GM21447 (cell line): Measurements from ENCODE around the gene ATP8A2.
"Not testable (repeated sequence)": the region's sequence is repeated elsewhere in the genome, so short reads cannot be mapped to it uniquely, and the experiment has no call there.

Experiments used
- ATAC-seq: cut with Tn5 transposase; IDR thresholded peaks from one replicate; pipeline ENCODE4 v1.9.1; 2021; ENCODE audit not compliant: unreplicated experiment

The ATP8A2 gene

DNA sequence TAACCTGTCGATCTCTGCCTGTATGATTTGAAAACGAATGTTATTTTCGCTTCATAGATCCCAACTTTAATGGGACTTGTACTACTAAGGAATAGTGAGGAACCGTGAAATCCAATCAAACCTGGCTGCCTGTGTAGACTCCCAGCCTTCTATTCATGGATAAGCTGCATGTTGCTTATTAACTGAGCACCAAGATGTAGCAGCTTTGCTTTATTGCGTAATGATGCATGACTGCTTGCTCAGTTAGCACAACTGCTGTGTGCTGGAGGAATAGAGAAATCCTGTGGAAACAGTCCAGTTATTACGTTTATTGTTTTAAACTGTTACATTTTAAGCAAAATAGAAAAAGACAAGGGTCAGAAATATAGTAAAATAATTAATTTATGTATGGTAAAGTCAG lies 571.9 kb downstream of the ATP8A2 start:
- ATAC-seq, result no peak

DNA sequence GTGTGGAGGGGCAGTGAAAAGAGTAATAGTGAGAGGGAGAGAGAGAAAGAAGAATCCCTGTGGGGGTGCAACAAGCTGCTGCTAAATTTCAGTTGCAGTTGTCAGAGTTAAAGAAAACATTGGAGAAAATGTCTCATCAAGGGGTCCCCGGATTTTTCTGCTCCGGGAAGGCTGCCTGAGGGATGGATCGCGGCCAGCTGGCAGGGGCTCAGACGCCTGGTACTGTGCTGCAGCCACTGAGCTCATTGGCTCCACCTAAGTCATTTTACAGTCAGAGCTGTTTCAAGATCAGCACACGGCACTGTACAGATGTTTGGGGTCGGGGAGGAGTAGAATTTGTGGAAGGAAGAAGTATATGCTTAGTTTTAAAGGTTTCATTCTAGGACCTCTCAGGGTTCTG lies 573.8 kb downstream of the ATP8A2 start:
- no peak for ATAC-seq

DNA sequence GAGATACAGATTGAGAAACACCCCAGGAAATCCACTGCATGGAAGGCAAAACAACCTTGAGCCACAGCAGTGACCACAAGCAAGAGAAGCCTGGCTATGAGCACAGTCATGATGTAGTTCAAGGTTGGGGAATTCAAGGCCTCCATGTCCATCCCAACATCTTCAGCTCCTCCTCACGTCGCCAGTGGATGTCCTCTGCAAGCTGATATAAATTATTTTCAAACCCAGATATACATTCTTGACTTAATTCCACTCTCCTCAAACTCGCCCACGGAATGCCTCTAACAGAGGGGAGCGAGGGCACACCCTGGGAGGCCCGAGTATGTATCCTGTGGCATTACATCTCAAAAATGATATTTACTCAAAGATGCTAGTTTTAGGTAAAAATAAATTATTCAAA lies 574.5 kb downstream of the ATP8A2 start:
- no peak for ATAC-seq

DNA sequence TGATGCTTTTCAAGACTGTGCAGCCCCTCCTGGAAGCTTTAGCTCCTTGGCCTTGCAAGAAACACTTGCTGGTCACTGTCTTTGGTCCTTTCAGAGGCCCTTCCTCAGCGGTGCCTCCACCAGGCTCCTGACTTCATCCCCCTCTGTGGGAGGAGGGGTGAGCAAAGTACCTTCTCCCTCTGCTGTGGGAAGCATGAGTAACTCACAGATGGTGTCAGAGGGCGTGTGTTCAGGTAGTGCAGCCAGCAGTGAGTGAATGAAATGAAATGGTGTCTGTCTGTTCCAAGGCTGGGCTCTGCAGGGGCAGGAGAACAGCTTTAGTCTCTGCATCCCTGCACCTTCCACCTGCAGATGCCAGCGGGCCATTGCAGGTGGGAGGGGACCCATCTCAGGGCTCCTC lies 577.1 kb downstream of the ATP8A2 start:
- ATAC-seq, result no peak

DNA sequence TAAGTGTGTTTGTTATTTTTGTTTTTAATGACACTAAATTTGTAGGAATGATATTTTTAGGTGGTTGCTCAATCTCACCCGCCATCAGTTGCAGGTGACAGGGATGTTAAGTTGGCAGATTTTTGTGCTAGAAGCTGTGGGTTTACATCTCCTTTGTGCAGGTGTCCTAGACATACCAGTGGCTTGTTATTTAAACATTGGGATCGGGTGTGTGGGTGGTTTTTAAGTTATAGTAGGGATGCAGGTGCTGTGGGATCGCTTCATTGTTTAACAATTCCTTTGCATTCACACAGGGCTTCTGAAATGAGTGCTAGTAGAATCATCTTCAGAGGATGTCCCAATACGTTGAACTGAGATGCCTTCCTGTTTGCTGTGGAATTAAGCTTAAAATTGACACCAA lies 580.1 kb downstream of the ATP8A2 start:
- ATAC-seq, result no peak

DNA sequence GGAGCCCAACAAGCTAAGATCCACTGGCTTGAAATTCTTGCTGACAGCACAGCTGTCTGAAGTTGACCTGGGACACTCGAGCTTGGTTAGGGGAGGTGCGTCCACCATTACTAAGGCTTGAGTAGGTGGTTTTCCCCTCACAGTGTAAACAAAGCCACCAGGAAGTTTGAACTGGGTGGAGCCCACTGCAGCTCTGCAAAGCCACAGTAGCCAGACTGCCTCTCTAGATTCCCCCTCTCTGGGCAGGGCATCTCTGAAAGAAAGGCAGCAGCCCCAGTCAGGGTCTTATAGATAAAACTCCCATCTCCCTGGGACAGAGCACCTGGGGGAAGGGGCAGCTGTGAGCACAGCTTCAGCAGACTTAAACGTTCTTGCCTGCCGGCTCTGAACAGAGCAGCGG lies 582.3 kb downstream of the ATP8A2 start:
- ATAC-seq, result not testable (repeated sequence)

DNA sequence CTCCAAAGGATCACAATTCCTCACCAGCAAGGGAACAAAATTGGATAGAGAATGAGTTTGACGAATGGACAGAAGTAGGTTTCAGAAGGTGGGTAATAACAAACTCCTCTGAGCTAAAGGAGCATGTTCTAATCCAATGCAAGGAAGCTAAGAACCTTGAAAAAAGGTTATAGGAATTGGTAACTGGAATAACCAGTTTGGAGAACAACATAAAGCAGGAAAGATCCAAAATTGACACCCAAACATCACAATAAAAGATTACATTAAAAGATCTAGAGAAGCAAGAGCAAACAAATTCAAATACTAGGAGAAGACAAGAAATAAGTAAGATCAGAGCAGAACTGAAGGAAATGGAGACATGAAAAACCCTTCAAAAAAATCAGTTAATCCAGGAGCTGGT lies 583.2 kb downstream of the ATP8A2 start:
- ATAC-seq, result not testable (repeated sequence)

DNA sequence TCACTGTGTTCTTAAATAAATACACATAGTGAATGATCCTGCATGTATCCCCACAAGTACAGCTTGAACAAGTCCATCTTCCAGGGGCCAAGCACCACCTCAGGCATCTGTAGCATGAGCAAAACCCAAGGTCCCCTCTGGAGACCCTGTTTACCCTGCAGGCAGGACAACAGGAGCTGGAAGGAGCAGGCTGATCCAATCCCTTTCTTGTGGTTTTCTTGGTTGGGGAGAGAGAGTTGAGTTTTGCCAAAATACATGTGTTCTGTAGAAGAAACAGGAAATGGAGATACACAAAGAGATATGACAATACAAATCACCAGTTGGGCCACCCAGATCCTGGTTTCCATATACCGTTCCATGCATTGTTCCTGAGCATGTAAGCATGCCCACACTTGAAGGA lies 587.2 kb downstream of the ATP8A2 start:
- ATAC-seq, result no peak

DNA sequence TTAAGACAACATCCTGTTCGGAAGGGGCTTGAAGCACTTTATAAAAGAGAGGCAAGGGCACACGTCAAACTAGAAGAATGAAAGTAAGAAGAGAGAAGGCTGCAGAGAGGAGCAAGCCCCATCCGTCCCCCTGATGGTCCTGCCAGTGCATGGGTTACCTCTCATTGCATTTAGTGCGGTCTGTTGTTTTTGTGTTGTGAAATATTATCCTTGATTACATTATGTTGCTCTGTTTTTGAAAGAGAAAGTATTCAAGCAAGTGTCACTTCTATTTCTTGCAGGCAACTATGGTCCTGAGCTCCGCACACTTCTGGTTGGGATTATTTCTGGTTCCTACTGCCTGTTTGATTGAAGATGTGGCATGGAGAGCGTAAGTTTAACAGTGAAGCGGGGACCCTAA lies 589.5 kb downstream of the ATP8A2 start:
- no peak for ATAC-seq

DNA sequence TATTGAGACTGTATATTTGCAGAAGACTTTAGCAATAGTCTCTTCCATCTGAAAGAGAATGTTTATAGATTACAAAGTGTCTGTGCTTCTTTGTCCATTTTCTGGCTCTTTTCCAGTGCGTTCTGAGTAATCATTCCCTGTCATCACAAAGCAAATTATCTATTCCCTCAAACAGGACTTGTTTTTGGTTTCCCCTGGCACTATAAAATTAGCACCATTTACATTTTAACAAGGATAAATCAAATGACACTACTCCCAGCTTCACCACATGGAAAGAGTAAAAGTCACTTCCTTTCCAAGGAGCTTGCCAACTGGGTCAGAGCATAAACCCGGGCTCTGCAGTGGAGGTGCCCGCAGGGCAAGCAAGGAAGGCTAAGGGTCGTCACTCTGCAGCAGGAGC lies 591.9 kb downstream of the ATP8A2 start:
- ATAC-seq, result no peak

DNA sequence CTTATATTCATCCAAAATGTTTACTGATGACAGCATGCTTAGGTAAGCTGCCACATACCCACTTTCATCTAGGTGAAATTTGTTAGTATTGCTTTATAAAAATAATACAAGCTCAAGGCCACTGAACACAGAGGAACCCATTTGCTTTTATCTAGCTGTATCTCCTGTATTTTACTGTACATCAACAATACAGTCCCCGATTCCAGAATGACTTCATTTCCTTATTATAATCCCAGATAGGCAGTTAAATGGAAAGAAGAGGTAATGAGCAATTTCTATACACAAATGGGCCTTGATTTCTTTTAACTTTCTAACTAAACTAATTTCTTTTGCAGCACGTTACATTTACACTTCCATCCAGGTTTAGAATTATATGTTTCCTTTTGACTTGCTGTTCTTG lies 593.8 kb downstream of the ATP8A2 start:
- no peak for ATAC-seq

DNA sequence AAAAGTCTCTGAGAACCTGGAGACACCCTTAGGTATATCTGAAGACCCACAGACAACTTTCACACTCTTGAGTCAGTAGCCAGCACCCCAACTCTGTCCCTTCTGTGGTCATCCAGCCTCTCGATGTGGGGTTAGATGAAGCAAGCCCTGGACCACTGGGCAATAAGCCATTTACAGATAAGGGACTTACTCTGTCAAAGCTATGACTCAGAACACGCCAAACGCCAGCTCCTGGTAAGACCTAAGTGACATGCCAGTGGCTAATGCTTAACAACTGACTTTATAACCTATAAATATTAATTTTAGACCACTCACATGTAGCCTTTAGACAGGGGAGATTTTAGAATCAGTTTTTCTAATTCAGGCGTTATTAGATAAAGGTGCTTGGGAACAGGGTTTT lies 594.3 kb downstream of the ATP8A2 start:
- ATAC-seq, result no peak

DNA sequence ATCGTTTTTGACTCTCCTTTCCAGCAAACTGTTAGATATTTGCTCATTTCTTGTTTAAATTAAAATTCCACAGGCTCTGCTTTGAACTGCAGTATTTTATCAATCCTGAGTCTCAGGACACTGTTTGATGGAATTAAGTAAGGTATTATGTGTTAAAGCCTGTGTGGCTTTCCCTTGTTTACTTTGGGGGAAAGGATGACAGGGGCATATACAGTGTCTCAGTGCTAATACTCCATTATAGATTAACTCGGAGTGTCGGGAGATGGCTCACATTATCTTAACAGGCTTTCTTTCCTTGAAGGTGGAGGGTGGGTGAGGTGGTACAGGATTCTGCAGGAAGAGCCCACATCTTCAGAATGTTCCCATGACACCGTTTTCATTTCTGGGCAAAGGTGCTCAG lies 595.4 kb downstream of the ATP8A2 start:
- ATAC-seq, result no peak

DNA sequence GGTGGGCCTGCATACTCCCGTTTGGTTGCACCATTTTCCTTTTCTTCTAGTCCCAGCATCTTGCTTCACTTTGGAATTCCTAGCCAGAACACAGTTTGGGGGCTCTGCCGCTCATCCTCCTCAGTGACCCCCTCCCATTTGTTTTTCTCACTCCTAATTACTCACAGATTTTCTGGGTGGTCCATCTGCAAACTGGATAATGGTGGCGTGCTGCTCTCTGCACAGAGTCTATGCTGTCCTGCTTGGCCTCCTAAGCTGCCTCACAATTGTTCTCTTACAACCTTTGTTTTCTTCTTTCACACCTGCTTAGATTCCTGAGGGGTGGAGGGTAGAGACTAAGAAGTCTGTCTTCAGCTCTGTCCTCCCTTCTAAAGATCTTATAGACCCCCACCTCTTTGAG lies 599.3 kb downstream of the ATP8A2 start:
- ATAC-seq, result no peak

DNA sequence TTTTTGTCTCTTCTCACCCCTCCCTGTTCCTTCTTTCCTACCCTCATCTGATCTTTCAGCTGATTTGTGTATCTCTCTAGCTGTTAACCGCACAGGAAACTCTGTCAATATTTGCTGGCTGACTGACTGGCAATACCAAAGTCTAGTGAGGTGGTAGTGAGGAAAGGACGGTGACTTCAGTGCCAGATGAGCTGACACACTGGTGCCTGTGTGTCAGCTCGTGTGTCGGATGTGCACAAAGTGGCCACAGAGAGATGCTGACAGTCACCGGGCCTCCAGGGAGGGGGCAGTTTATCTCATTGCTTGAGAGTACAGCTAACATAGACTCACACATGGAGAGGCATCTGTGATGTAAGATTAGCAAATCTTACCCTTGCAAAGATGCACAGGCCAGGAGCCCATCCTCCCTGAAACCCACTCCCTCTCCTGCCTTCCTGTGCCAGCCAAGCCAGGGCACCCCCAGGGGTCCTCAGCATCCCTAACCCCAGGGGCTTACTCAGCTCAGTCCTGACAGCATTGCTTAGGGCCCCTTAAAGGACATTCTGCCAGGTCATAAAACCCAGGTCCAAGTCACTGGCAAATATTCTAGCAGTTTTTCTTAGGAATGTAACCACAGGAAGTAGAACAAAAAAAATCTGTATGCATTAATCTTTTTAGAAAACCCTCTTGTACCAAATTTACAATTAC lies 599.8 kb downstream of the ATP8A2 start:
- ATAC-seq, result no peak

DNA sequence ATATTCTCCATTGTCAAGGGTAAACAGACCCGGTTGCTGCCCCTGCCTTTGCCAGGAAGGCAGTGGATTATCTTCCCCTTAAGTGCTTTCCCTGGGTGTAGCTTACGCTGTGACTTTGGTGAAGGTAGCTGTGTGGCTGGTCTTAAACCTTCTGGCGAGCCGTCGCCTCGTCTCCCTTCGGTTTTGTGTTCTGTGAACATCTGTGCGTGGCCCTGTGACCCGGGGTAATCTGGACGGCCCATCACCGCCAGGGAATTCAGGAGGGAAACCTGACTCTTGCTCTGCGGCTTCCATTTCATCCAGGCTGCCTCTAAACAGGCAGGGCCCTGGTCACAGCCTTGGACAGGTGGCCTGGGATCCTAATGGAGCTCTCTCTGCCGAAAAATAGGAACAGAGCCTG lies 601.3 kb downstream of the ATP8A2 start:
- ATAC-seq, result no peak

DNA sequence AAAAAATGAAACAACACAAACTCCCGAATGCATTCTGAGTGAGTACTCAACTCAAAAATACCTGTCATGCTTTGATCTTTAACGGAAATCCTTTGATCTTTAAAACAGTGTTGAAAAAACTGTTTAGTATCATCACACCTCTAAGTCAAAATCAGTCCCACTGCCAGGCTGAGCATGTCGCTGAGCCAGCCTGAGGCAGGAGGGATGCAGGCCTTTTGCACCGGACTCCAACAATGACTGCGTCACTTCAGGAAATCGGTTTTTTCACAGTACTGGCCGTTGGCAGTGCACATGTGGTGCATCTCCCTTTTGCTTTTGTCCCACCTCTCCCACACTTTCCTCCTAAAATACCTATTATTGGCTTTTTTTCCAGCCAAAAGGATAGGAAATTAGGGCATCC lies 601.8 kb downstream of the ATP8A2 start:
- no peak for ATAC-seq

DNA sequence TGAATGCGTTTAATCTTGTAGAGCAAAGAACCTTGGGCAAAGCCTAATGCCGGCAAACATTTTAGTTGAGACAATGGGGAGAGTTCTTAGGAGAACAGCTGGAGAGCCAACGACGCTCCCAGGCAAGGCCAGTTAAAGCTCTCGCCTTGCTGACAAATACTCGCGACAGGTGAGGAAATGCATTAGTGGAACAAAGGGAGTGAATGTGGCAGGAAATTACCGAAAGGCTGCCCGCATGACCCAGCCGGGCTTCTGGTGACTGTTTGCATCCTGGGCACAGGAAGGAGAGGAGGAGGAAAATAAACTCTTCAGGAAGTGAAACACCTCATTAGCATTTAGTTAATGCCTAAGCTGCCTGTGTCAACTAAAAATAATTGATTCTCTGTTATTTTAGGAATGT lies 605.4 kb downstream of the ATP8A2 start:
- no peak for ATAC-seq

DNA sequence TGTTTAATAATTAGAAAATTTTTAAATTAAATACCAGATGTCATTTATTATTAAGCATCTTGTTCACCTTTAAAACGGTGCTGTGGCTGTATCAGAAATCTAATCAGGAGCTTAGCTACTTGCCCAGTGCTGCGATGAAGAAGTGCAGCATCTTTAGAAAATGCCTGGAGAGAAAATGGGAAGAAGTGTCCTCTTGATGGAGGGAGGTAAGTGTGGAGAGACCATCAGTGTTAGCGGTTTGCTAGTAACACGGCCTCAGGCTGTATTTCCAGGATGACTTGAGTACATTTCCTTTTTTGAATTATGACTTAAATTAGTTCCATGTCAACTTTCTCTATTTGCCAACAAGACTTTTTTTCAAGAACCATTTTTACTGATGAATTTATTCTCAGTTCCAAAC lies 605.9 kb downstream of the ATP8A2 start:
- no peak for ATAC-seq

DNA sequence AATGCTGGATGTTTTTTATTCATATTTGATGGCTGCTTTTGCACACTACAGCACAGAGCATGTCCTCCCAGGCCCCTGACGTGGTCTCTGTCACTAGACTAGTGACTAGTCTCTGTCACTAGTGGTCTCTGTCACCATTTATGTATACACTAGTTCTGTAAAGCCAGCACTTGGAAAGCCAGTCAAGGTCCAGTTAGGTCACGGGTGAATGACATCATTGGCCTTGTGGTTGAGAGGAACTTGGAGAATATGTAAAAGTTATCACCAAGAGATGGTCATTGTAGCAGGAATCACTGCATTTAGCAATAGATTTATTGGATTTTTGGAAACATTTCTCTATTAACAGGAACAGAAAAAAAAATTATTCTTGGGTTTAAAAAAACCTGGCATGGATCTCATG lies 607.2 kb downstream of the ATP8A2 start:
- ATAC-seq, result no peak

DNA sequence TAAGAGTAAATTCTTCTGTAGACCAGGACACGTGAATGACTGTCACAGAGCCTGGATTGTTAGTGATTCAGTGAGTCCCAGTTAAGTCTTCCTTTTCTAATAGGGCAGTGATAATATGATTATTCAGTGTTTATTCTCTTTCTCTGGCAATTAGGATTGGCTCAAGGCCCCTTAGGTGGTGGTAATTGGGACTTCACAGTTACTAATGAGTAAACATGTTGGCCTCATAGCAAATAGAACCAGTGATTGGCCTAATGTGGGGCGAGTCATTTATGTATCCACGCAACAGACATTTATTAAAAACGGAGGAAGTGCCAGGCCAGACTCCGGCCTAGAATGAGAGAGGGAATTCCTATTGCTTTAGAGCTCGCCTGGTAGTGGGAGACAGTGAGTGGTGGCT lies 607.6 kb downstream of the ATP8A2 start:
- no peak for ATAC-seq

DNA sequence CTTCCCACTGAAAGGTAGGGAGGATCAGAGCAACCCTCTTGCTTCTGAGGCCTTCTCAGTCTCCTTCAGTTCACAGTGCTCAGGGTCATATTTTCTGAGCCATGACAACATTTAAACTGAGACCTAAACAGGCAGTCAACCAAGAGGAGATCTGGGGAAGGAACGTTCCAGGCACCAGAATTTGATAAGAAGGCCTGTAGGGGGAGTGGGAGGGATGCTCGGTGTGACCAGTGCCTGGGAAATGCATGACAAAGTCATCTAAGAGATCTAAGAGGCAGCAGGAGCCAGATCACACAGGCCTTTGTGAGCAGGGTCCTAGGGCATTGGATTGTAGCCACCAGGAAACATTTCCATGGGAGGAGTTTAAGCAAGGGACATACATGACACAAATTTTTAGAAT lies 608.5 kb downstream of the ATP8A2 start:
- ATAC-seq, result no peak

DNA sequence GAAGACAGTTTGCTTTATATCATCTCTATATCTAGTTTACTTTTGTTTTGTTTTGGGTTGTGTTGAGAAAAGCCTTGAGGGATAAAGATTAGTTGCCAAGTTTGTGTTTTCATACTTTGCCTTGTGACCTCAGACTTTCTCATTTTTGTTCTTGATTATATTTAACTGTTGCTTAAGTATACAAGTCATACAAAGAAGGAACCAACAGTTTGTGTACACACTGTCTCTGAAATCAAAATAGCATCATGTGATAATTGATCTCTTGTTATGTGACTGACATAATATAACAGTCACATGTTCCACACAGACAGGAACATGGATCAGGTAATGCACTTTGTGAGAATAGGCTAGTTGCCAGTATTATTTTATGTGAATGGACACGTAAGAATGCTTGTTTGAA lies 609.3 kb downstream of the ATP8A2 start:
- ATAC-seq, result no peak

DNA sequence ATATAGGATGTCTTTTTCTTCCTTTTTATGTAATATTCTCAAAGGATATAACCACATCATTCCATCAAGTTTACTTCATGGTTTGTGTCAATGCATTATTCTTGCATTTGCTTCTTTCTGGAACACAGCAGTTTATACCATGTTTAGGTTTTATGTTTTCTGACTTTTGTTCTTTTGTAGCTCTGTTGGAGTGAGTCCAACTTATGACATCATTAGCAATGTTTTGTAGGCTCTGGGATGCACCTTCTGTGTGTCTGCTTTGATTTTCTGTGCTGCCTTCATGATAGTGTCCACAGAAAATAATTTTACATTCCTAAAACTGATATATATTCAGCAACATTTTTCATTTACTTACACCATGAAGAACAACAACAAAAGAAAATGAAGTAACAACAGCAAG lies 611.1 kb downstream of the ATP8A2 start:
- no peak for ATAC-seq
